DND-41 (cell line): ENCODE measurements around the gene TMEM39A.

Source experiments
- EZH2 ChIP-seq: IDR thresholded peaks from 3 replicates; pipeline ENCODE4 v1.6.1; 2012; ENCODE audit warnings: borderline replicate concordance, low read depth, mild to moderate bottlenecking, moderate library complexity, low read length, inconsistent platforms; ENCODE audit not compliant: severe bottlenecking
- TF ChIP-seq, protein P1 (sequence below): IDR thresholded peaks from 2 replicates; pipeline ENCODE4 v1.5.1; 2012; ENCODE audit warnings: borderline replicate concordance, low read length, moderate library complexity, mild to moderate bottlenecking; ENCODE audit not compliant: poor library complexity, severe bottlenecking; ENCODE audit errors: extremely low read depth

DNA sequence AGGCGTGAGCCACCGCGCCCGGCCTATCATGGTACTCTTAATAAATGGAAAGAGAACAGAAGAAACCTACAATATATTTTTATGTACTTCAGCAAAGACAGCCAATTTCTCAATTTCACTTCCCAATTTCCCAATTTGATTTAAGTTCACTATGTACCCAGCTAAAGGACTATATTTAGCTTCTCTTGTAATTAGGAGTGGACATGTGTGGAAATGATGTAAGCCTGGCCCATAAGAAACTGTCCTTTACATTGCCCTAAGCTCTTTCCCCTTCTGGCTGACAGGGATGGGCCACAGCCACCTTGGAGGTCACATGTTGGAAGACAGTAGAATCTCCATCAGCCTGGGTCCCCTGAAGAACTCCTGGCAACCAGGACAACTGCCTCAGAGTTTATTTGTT is 6.2 kb downstream of the TMEM39A start:
- TF ChIP-seq, protein P1, sequence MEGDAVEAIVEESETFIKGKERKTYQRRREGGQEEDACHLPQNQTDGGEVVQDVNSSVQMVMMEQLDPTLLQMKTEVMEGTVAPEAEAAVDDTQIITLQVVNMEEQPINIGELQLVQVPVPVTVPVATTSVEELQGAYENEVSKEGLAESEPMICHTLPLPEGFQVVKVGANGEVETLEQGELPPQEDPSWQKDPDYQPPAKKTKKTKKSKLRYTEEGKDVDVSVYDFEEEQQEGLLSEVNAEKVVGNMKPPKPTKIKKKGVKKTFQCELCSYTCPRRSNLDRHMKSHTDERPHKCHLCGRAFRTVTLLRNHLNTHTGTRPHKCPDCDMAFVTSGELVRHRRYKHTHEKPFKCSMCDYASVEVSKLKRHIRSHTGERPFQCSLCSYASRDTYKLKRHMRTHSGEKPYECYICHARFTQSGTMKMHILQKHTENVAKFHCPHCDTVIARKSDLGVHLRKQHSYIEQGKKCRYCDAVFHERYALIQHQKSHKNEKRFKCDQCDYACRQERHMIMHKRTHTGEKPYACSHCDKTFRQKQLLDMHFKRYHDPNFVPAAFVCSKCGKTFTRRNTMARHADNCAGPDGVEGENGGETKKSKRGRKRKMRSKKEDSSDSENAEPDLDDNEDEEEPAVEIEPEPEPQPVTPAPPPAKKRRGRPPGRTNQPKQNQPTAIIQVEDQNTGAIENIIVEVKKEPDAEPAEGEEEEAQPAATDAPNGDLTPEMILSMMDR, result no peak
- TF ChIP-seq EZH2, result no peak
